GM19467 (cell line): ENCODE results near the gene BEND7.
"Not testable (repeated sequence)": the region's sequence is repeated elsewhere in the genome, so short reads cannot be mapped to it uniquely, and the experiment has no call there.

Source experiments
- ATAC-seq: cut with Tn5 transposase; IDR thresholded peaks from one replicate; pipeline ENCODE4 v1.9.1; 2021; ENCODE audit warnings: mild to moderate bottlenecking, moderate library complexity; ENCODE audit not compliant: unreplicated experiment

The BEND7 gene

DNA sequence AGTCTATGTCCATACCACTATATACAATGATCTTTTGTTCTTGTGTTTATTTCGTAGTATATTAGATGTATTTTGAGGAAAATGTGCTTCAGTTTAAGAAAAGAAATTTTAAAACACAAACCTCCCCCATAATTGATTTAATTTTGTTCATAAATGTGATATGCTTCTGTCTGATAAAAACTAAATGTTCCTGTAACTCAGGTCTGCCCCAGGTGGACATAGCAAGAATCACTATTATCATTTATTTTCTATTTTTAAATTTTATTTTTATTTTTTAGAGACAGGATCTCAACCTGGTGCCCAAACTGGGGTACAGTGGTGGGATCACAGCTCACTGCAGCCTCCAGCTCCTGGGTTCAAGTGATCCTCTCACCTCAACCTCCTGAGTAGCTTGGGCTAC lies 43.2 kb downstream of the BEND7 start:
- ATAC-seq: no peak

DNA sequence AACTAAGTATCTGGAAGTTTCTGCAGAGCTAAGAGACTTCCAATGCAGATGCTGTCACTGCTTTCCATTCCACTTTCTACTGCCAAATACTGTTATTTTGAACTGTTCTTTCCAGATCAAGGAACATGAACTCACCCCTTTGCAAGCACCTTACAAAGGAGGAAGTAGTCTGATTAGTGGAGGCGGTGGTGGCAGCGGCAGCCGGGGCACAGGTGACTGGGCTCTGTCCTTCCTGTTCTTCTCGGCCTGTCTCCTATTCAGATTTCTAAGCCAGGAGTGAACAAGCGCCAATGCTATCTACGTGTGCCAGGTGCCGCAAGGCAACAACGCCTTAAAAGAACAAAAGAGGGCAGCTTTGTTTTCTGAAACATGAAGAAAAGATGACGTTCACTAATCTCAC lies 44.9 kb downstream of the BEND7 start:
- no peak for ATAC-seq

DNA sequence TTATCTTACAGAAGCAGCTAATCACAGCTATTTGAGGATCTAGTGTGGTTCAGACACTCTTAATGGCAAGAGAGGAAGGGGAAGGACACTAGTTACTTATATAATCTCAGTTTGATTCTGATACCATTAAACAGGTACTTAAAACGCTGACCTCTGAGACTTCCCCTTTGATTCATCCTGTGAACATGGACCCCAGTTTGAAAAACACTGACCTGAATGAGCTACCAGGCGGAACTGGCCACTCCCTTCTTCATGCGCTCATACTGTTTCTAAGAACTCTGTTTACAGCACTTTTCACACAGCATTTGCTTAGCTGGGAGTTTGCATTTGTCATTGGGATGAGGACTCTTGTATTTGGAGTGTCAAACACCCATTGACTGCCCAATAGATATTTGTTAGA lies 45.7 kb downstream of the BEND7 start:
- ATAC-seq: no peak

DNA sequence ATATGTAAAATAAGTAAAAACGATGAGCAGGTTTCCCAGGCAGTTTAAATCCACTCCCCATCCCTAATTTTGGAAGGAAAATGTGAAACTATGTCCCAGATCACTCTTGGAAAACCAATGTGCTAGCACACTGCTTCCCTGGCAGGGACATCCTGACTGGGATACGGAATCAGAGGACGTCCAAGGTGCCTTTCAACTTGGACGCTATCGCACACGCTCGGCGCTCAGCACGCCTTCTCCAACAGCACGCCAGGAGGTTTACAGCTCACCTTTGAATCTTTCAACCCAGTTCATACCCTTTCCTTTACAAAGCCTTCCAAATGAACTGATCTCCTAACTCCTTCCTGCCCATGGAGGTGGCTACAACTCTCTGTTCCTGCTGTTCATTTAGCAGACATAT lies 47.1 kb downstream of the BEND7 start:
- ATAC-seq: no peak

DNA sequence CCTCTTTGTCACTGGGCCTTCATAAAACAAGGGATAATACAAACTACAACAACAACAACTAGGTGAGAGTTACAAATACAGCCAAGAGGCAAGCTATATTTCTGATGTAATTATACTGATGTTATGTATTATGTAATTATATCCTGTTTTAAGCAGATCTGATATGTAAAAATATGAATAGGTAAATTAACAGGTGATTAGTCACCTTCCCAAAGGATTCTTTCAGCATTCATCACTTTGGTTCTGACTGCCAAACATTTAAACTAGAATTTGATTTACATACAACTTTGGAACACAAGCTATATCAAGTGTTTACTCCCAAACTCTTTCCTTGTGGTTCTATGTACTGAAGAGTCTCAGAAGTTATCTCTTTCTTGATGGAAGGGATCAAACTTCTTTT lies 53.7 kb downstream of the BEND7 start:
- ATAC-seq: no peak

GRCh38 chr10:13473986-13474385 lies 54.8 kb downstream of the BEND7 start:
- ATAC-seq: no peak

GRCh38 chr10:13472359-13472758 lies 56.5 kb downstream of the BEND7 start:
- ATAC-seq: no peak

DNA sequence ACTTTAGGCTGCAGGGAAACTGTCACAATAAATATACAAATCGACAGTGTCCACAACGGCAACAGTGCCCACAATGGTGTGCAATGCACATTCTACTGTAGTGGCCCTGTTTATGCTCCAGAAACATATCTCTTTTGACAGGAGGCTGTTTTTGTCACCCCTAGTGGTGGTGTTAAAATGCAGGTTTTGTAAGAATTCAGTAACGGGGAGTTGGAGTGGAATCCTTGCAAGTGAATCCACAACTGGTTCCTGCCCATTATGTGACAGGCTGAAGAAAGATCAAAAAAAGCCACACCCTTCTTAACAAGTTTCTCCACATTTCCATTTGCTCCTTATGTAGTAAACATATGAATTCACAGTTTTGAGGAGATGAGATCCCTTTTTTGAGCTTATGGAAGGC lies 58.5 kb downstream of the BEND7 start:
- no peak for ATAC-seq

DNA sequence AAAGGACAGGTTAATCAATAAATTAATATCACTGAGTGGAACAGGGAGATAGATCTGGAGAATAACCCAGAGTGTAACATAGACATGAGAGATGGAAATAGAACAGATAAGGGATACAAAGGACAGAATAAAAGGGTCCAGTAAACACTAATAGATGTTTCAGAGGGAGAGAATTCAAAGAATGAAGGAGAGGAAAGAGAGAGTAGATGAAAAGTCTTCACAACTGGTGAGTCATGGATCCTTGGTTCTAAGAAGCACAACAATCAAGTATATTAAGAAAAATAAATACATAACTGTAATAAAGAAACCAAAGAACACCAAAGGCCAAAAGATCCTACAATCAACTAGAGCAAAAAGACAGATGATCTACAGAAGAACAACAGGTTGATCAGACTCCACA lies 66.3 kb downstream of the BEND7 start:
- ATAC-seq: no peak

DNA sequence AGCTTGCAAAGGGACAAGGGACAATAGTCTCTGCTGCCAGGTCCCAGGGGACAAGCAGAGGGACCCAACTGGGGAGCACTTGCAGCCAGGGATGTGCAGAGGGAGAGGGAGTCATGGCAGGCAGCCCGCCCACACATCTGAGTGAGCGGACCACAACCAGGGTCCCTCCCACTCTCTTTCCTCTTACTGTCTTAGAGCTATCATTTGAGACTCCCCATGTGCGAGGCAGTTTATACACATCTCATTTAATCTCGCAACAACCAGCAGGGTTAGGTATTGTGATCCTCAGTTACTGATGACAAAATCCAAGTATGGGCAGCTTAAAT lies 70.2 kb downstream of the BEND7 start:
- no peak for ATAC-seq

- ATAC-seq: no peak
Observed at GRCh38 chr10:13457958-13458686, 70.7 kb downstream of the BEND7 start.

DNA sequence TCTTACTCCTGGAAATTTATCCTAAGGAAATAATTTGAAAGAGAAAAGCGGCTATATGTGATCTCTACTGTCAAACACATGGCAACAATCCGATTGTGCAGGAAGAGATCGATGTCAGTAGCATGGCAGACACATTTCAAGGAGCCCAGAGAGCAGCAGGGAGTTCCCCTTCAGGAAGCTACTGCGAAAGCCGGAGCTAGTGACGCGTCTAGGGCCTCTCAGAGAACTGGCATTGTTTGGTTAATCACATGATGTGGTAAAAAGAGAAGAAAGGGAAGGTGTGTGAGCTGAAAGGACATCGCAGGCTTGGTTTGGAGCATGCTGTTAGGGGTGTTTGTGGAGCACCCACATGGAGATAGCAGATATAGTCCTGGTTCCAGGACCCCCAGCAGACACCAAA lies 74.9 kb downstream of the BEND7 start:
- ATAC-seq: no peak

GRCh38 chr10:13450069-13450468 lies 78.7 kb downstream of the BEND7 start:
- no peak for ATAC-seq

- ATAC-seq: no peak
Observed at GRCh38 chr10:13449296-13449695, 79.5 kb downstream of the BEND7 start.

- ATAC-seq: no peak
Observed at GRCh38 chr10:13448216-13448615, 80.6 kb downstream of the BEND7 start.

DNA sequence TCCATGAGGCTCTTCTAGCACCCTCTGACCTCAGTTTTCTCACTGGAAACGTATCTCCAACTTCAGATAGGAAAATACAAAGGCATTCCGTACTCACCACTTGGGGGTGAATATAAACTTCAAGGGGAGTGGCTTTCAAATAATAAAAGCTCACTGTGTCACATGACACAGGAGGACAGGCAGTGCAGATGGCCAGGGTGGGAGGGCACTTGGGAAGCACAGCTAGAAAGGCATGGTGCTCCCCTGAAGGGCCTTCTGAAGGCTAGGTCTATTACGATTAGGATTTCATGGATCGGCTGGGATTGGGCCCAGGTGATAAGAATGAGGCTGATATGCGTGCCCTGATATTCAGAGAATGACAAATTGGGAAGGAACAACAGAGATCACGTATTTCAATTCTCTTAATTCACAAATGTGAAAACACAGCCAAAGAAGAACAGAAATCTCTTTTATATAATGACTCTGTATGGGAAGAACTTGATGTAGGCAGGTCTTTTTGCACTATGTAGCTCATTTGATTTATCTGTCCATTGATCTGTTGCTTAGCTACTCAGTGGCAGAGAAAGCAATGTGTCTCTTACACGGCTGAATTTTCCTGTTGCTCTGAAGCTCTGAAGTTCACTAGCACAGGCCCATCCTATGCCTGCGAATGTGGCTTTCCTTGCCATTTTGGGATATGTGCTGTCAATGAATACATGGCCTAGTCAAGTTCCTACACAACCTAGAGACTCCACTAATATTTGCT lies 83.0 kb downstream of the BEND7 start:
- ATAC-seq: no peak

DNA sequence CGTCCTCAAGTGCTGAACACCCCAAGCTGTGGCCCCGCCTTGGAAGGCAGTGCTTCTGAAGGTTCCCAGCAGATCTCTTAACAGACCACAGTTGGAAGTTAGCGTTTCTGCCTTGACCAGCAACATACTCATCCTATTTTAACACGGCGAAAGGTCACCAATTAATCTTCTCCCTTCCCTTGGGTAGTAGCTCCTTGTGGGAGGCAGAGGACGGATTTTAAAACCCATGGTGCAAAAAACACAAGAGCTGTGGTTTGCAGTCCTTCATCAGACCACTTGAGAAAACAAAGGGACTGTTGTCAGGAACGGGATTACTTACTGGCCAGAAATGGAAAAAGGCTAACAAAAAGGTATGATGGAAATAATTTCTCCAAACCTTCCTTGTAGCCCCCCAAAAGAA lies 87.3 kb downstream of the BEND7 start:
- no peak for ATAC-seq

DNA sequence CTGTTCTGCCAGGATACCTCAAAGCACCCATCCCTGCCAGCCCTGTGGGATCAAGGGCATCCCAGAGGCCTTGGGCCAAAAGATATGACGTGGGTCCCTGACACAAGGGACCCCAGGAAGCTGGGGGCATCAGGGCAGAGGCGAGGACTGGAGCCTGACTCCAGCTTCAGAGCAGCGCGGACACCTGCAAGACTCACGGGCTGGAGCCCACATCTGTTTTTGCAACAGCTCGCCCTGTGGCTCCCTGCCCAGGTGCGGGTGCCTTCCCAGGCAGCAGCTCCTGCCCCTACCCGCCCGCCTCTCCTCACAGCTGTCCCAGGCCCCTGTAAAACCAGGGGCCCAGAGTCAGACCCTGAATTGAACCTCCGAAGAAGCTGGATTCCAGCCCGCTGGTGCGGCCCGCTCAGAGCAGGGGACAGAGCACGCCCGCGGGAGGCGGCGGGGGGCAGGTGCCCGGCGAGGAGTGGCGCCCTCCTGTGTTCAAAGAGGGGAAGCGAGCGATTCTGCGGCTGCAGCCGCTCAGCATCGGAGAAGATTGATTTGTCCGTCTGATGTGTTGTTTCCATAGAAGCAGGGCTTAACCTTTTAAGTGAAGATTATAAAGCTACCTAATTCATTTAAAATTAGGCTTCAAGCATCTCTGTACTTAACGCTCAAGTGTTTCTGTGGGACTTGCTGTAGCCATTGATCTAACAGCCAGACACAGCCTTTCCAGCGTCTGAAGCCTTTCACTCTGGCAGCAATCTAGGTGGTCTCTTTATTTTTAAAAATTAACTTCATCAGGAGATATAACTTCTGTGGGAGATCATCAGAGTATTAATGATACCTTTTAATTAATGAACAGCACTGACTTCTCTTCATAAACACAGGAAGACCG lies 88.4 kb downstream of the BEND7 start:
- no peak for ATAC-seq

DNA sequence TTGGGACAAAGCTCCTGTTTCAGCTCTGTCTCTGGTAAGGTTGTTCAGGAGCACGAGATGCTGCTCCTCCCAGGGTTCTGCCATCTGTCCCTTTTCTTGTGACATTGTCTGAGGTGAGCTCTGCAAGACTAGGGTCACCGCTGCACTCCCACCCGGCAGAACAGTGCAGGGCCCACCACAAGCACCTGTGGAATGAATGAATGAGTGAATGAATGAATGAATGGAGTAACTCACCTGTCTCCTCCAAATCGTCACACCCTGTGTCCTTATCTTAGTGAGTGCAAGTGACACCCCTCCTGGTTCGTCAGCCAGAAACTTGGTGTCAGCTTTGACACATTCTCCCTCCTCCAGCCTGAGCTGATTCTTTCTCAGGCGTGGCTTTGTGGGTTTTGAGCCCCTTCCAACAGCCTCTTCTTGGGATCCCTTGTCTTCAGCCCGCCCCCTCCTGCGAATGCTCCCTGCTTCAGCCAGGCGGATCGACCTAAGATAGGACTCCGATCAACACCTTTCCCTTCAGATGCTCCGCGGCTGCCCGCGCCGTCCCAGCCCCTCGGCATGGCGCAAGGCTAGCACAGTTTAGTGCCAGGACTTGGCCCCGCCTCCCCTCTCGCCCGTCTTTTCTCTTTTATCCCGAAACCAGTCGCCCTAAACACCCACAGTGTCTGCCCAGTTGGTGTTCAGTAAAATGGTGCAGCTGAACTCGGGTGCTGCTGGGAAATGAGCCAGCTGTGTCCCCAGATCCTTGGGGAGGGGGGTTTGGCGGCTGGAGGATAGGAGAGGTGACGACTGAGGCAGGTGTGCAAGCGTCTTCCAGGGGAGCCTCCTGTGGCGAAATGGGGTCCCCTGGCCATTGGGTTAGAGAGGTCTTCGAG lies 89.3 kb downstream of the BEND7 start:
- no peak for ATAC-seq

GRCh38 chr10:13437026-13437555 lies 91.7 kb downstream of the BEND7 start:
- ATAC-seq: no peak

DNA sequence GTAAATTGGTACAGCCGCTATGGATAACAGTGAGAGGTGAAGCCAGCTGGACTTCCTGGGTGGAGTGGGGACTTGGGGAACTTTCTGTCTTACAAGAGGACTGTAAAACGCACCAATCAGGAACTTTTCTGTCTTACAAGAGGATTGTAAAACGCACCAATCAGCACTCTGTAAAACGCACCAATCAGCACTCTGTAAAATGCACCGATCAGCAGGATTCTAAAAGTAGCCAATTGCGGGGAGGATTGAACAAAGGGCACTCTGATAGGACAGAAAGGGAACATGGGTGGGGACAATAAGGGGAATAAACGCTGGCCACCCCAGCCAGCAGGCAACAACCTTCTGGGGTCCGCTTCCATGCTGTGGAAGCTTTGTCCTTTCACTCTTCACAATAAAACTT lies 100.9 kb downstream of the BEND7 start:
- not testable (repeated sequence) for ATAC-seq
